HepG2 (cell line): ENCODE measurements around the gene DNAAF9. TPM values are rescaled to one million over a fixed set of nuclear protein-coding genes. Genes with fewer than 3 reads are reported as not detected.

Experiments used
- ATAC-seq: fragments of 200-7000 bp; cut with Tn5 transposase; 3 replicates; pipeline ENCODE4 v1.9.1; 2020; ENCODE audit warnings: mild to moderate bottlenecking, moderate library complexity
- BruUV-seq: library from RNA; stranded (reverse); fragments of 400-500 nt; replicated peaks from 2 replicates; lab custom pipeline; 2021; lab: Mats Ljungman, UMichigan
- CTCF ChIA-PET: fragments of 300-600 bp; formaldehyde crosslinking; extraction: SDS; loops from one replicate; lab custom pipeline; 2021; ENCODE audit warnings: low total read pairs, inconsistent platforms, low intra/inter-chr PET ratio; lab: Yijun Ruan, JAX
- POLR2A ChIA-PET: fragments of 350-600 bp; sonication (Branson Sonifier 250); formaldehyde crosslinking; loops from one replicate; lab custom pipeline; 2020; ENCODE audit warnings: antibody characterized with exemption, inconsistent platforms; lab: Yijun Ruan, JAX
- DNase-seq: peaks from one replicate; pipeline ENCODE4 v3.0.0-alpha.2; 2015; ENCODE audit warnings: low spot score
- FAIRE-seq: peaks from 3 replicates; lab custom pipeline; 2011; peaks lifted over from hg19 to GRCh38; lab: Jason Lieb, UNC
- H2AFZ ChIP-seq: one replicate; pipeline ENCODE4 v1.6.1; 2011; ENCODE audit warnings: low read length, inconsistent platforms
- H3K27ac ChIP-seq: fragments of 300-600 bp; 3 replicates; pipeline ENCODE4 v1.8.0; 2011; ENCODE audit warnings: mixed run types, mild to moderate bottlenecking, mixed read lengths, low read length, inconsistent platforms; ENCODE audit not compliant: insufficient read depth; ENCODE audit errors: extremely low read length
- H3K27me3 ChIP-seq, 2 experiments: fragments of 200-600 bp in 1 of 2; 2 replicates in 1 of 2; 3 replicates in 1 of 2; pipeline versions ENCODE4 v1.6.0 to v1.8.0; 2011; ENCODE audit warnings: low read length in 2 of 2, mild to moderate bottlenecking in 2 of 2, moderate library complexity in 2 of 2, inconsistent platforms in 1 of 2; ENCODE audit not compliant: insufficient read depth in 2 of 2, control insufficient read depth in 1 of 2
- H3K36me3 ChIP-seq, 2 experiments: fragments of 200-600 bp in 1 of 2; replicated peaks in 1 of 2; 2 replicates in 1 of 2; 3 replicates in 1 of 2; pipeline versions ENCODE4 v1.5.1 to v1.8.0; 2011; ENCODE audit warnings: low read length in 2 of 2, inconsistent platforms in 1 of 2; ENCODE audit not compliant: insufficient read depth in 2 of 2, control insufficient read depth in 1 of 2
- H3K4me1 ChIP-seq: 2 replicates; pipeline ENCODE4 v1.5.1; 2012; ENCODE audit warnings: low read length, inconsistent platforms; ENCODE audit not compliant: insufficient read depth
- H3K4me2 ChIP-seq: 2 replicates; pipeline ENCODE4 v1.6.0; 2011; ENCODE audit warnings: low read depth, low read length, inconsistent platforms
- H3K4me3 ChIP-seq, 3 experiments: fragments of 200-600 bp in 1 of 3; sonication (generic), shearing (Covaris generic) in 1 of 3; replicated peaks in 1 of 3; 2 replicates each; pipeline ENCODE4 v1.5.1; 2011 to 2016; ENCODE audit warnings: low read length in 3 of 3, inconsistent platforms in 2 of 3, low read depth in 2 of 3, mild to moderate bottlenecking in 2 of 3, control low read depth in 1 of 3, mixed read lengths in 1 of 3; ENCODE audit not compliant: insufficient read depth in 1 of 3
- H3K79me2 ChIP-seq: one replicate; pipeline ENCODE4 v1.6.1; 2011; ENCODE audit warnings: low read length, inconsistent platforms; ENCODE audit not compliant: insufficient read depth
- H3K9ac ChIP-seq: 2 replicates; pipeline ENCODE4 v1.6.0; 2011; ENCODE audit warnings: mild to moderate bottlenecking, low read depth, low read length, inconsistent platforms; ENCODE audit not compliant: insufficient read depth
- H3K9me3 ChIP-seq: 2 replicates; pipeline ENCODE4 v1.5.1; 2012; ENCODE audit warnings: mild to moderate bottlenecking, low read length
- H4K20me1 ChIP-seq: 2 replicates; pipeline ENCODE4 v1.6.0; 2011; ENCODE audit warnings: inconsistent platforms, mild to moderate bottlenecking, low read length, moderate library complexity; ENCODE audit not compliant: insufficient read depth
- ARNT ChIP-seq: fragments of 450-650 bp; IDR thresholded peaks from 2 replicates; pipeline ENCODE4 v1.6.1; 2017
- ATF7 ChIP-seq, 2 experiments: fragments of 450-650 bp in 1 of 2; sonication (generic) in 1 of 2; formaldehyde crosslinking in 1 of 2; IDR thresholded peaks; 2 replicates each; pipeline versions ENCODE4 v1.4.0 to v1.6.1; 2016 to 2020; ENCODE audit warnings: antibody characterized with exemption in 1 of 2, mild to moderate bottlenecking in 1 of 2, missing genetic modification reagents in 1 of 2
- DRAP1 ChIP-seq: IDR thresholded peaks from 2 replicates; pipeline ENCODE4 v1.6.1; 2016; ENCODE audit warnings: missing genetic modification reagents, missing compliant biosample characterization
- ESRRA ChIP-seq: sonication (generic); formaldehyde crosslinking; IDR thresholded peaks from 2 replicates; pipeline ENCODE4 v1.5.1; 2020; ENCODE audit warnings: mild to moderate bottlenecking, low read depth, missing genetic modification reagents
- FOSL1 ChIP-seq: sonication (generic); formaldehyde crosslinking; IDR thresholded peaks from 2 replicates; pipeline ENCODE4 v1.9.0; 2021; ENCODE audit warnings: missing genetic modification reagents, borderline replicate concordance
- MLXIP ChIP-seq: sonication (generic); formaldehyde crosslinking; IDR thresholded peaks from 2 replicates; pipeline ENCODE4 v1.9.0; 2021; ENCODE audit warnings: missing genetic modification reagents, borderline replicate concordance
- RFXANK ChIP-seq: IDR thresholded peaks from 2 replicates; pipeline ENCODE4 v1.6.1; 2016
- RXRA ChIP-seq: sonication (generic); formaldehyde crosslinking; IDR thresholded peaks from 2 replicates; pipeline ENCODE4 v1.5.1; 2020; ENCODE audit warnings: missing genetic modification reagents
- RXRB ChIP-seq: IDR thresholded peaks from 2 replicates; pipeline ENCODE4 v1.6.1; 2016; ENCODE audit warnings: borderline replicate concordance, missing genetic modification reagents, missing compliant biosample characterization
- TOE1 ChIP-seq: sonication (generic); formaldehyde crosslinking; IDR thresholded peaks from 2 replicates; pipeline ENCODE4 v1.4.0; 2020; ENCODE audit warnings: mild to moderate bottlenecking, missing genetic modification reagents
- ZBED4 ChIP-seq: sonication (generic); formaldehyde crosslinking; IDR thresholded peaks from 2 replicates; pipeline ENCODE4 v1.4.0; 2020; ENCODE audit warnings: missing genetic modification reagents, borderline replicate concordance
- ZC3H4 ChIP-seq: sonication (generic); formaldehyde crosslinking; IDR thresholded peaks from 2 replicates; pipeline ENCODE4 v1.4.0; 2020; ENCODE audit warnings: missing genetic modification reagents, borderline replicate concordance
- ZNF513 ChIP-seq: sonication (generic); formaldehyde crosslinking; conservative IDR thresholded peaks from 2 replicates; pipeline ENCODE4 v1.5.0; 2020; ENCODE audit warnings: missing genetic modification reagents
- ZNF790 ChIP-seq: sonication (generic); formaldehyde crosslinking; IDR thresholded peaks from 2 replicates; pipeline ENCODE4 v1.8.0; 2022; ENCODE audit warnings: missing genetic modification reagents, mild to moderate bottlenecking, borderline replicate concordance
- WGBS: methylation state at CpG from one replicate; pipeline ENCODE4 v1.1.6; 2017; ENCODE audit warnings: low lambda C conversion rate; 5-methylcytosine and 5-hydroxymethylcytosine counted together
- in situ Hi-C: cut with HindIII; loops from 2 replicates; pipeline ENCODE4 v1.10.0; 2017; ENCODE audit warnings: low pct_unique_long_range_greater_than_20kb; ENCODE audit not compliant: extremely low pct_ligation_motif_present
- intact Hi-C: fragments of 100-400 bp; cut with micrococcal nuclease; formaldehyde crosslinking; loops from one replicate; pipeline ENCODE4 v1.10.0; 2022; ENCODE audit not compliant: unreplicated experiment
- polyA plus RNA-seq, 8 experiments: library from polyadenylated mRNA; depleted of rRNA in 3 of 8; stranded (reverse) in 7 of 8; unstranded in 1 of 8; fragments of >200 nt; fragmentation: Illumina TruSeq in 4 of 8; extraction: Trizol in 4 of 8; gene quantifications; 2 replicates each; pipeline versions ENCODE4 v1.2.1 to v1.2.3, GENCODE V29; 2011 to 2016; ENCODE audit warnings: low read depth in 4 of 8, missing spikeins in 1 of 8, mixed read lengths in 1 of 8; ENCODE audit not compliant: insufficient read depth in 1 of 8
- total RNA-seq, 5 experiments: library from RNA; depleted of rRNA; stranded (reverse); fragments of >200 nt; fragmentation: Illumina TruSeq; extraction: Trizol; gene quantifications; 2 replicates each; pipeline ENCODE4 v1.2.3, GENCODE V29; 2016; ENCODE audit warnings: low read depth in 1 of 5

DNAAF9 gene
- total and polyA plus RNA-seq, 2 of the 13 experiments (the other 11 are each of a cell fraction or from before 2014, with no cell fraction given) = 10.5 to 14.9 TPM

- no peak for TF ChIP-seq MLXIP (CRISPR knock-in tag)
- no peak for TF ChIP-seq ARNT
- TF ChIP-seq TOE1 = no peak
- TF ChIP-seq RFXANK (CRISPR knock-in tag) = no peak
- TF ChIP-seq RXRA (CRISPR knock-in tag) = no peak
- TF ChIP-seq ATF7 (IDR thresholded peaks at IDR 0.05) = no peak
- no peak for TF ChIP-seq ATF7 (CRISPR knock-in tag; IDR thresholded peaks at IDR 0.05)
- no peak for TF ChIP-seq DRAP1 (CRISPR knock-in tag)
- TF ChIP-seq, all 625 proteins: peak for 0
These were observed 41.9 kb upstream of the DNAAF9 start (continued) for GRCh38 chr20:3449319-3449718.

GRCh38 chr20:3447321-3447720, 39.9 kb upstream of the DNAAF9 start:
- in situ Hi-C loops (no loop called here), intact Hi-C loops (no loop called here)
- H3K27me3 ChIP-seq = peaks cover 0 to 3% of the 10 kb centered on the region in 2 experiments; a peak in 2 of 5 replicates
- ChIA-PET POLR2A (no interaction called here), CTCF (no interaction called here)
- DNase-seq = no peak
- no peak for FAIRE-seq
- H3K27ac ChIP-seq = no peak overlapping the region
- H3K9ac ChIP-seq = no peak overlapping the region
- ATAC-seq = no peak
- 42% methylated on average over 2 of the region's 2 CpGs for WGBS
- H3K4me1 ChIP-seq = no peaks in the 10 kb centered on the region
- H3K9me3 ChIP-seq = no peaks in the 10 kb centered on the region
- H4K20me1 ChIP-seq = no peaks in the 10 kb centered on the region
- no peaks in the 10 kb centered on the region for H3K36me3 ChIP-seq
- no peak overlapping the region for H3K4me3 ChIP-seq
- BruUV-seq = no TSS peak
- no peak overlapping the region for H2AFZ ChIP-seq
- H3K79me2 ChIP-seq = no peaks in the 10 kb centered on the region
- no peak overlapping the region for H3K4me2 ChIP-seq
- no peak for TF ChIP-seq ZBED4 (CRISPR knock-in tag)
- no peak for TF ChIP-seq ZC3H4 (CRISPR knock-in tag)
- TF ChIP-seq ZNF790 (CRISPR knock-in tag) = no peak
- TF ChIP-seq ESRRA (CRISPR knock-in tag) = no peak
- TF ChIP-seq RXRB (CRISPR knock-in tag) = no peak
- TF ChIP-seq FOSL1 = no peak
- TF ChIP-seq ZNF513 (CRISPR knock-in tag) = no peak
